ENCODE measurements around the gene PDE4B. TPM values are rescaled to one million over a fixed set of nuclear protein-coding genes. Genes with fewer than 3 reads are reported as not detected.
"Not testable (repeated sequence)": the region's sequence is repeated elsewhere in the genome, so short reads cannot be mapped to it uniquely, and the experiment has no call there.

The PDE4B gene
- total and polyA plus RNA-seq, 9 donors = 1.7 to 8.2 (median 5.1) TPM

DNA sequence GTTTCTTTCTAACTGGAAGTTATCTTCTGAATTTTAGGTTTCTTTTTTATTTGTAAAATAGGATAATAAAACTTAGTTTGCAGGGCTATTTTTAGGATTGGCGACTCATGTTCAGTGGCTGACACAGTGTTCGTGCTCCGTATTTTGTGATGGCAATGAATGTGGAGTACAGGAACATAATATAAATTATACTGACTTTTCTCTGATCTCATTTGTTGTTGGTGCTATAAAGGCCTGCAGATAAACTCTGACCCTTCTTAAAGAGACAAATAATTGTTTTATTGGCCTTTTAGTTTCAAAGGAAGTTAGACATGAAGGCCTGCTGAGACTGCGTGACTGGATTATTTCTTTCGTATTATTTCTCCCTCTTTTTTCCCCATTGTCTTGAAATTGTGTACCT, 339.6 kb downstream of the PDE4B start:
- Histone ChIP-seq H3K4me1 (ENCODE audit: insufficient read depth) (no peaks in the 10 kb centered on the region), H3K4me3 (no peak overlapping the region), H3K36me3 (no peaks in the 10 kb centered on the region), H3K27ac (no peak overlapping the region), H3K27me3 (no peaks in the 10 kb centered on the region), H3K9me3 (no peaks in the 10 kb centered on the region)
- TF ChIP-seq EP300 (IDR thresholded peaks at IDR 0.05) = no peak
- TF ChIP-seq, protein P1, sequence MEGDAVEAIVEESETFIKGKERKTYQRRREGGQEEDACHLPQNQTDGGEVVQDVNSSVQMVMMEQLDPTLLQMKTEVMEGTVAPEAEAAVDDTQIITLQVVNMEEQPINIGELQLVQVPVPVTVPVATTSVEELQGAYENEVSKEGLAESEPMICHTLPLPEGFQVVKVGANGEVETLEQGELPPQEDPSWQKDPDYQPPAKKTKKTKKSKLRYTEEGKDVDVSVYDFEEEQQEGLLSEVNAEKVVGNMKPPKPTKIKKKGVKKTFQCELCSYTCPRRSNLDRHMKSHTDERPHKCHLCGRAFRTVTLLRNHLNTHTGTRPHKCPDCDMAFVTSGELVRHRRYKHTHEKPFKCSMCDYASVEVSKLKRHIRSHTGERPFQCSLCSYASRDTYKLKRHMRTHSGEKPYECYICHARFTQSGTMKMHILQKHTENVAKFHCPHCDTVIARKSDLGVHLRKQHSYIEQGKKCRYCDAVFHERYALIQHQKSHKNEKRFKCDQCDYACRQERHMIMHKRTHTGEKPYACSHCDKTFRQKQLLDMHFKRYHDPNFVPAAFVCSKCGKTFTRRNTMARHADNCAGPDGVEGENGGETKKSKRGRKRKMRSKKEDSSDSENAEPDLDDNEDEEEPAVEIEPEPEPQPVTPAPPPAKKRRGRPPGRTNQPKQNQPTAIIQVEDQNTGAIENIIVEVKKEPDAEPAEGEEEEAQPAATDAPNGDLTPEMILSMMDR (IDR thresholded peaks at IDR 0.05) = no peak
- TF ChIP-seq POLR2A (IDR thresholded peaks at IDR 0.05) = no peak
- WGBS, 3 donors = 67 to 75% (median 74%) methylated on average over 5 of the region's 5 CpGs
- DNase-seq = no peak
- intact Hi-C loops (cut with DNase I) = no loop called here

- Histone ChIP-seq H3K27ac (no peak overlapping the region), H3K4me1 (ENCODE audit: insufficient read depth) (no peaks in the 10 kb centered on the region), H3K9me3 (no peaks in the 10 kb centered on the region), H3K27me3 (no peaks in the 10 kb centered on the region), H3K4me3 (no peak overlapping the region), H3K36me3 (no peaks in the 10 kb centered on the region)
- intact Hi-C loops (cut with DNase I) = no loop called here
- WGBS, 3 donors = 77 to 91% (median 89%) methylated on average over 1 of the region's 1 CpG
- TF ChIP-seq, protein P1 (IDR thresholded peaks at IDR 0.05) = no peak
- no peak for TF ChIP-seq EP300 (IDR thresholded peaks at IDR 0.05)
- TF ChIP-seq POLR2A (IDR thresholded peaks at IDR 0.05) = no peak
- no peak for DNase-seq
Observed at GRCh38 chr1:66134004-66134403, 341.3 kb downstream of the PDE4B start.

GRCh38 chr1:66135161-66135560, 342.5 kb downstream of the PDE4B start:
- H3K4me3 ChIP-seq = no peak overlapping the region
- no peaks in the 10 kb centered on the region for H3K27me3 ChIP-seq
- TF ChIP-seq EP300 (IDR thresholded peaks at IDR 0.05) = no peak
- no peak for TF ChIP-seq POLR2A (IDR thresholded peaks at IDR 0.05)
- TF ChIP-seq, protein P1 (IDR thresholded peaks at IDR 0.05) = no peak
- 75 to 93% (median 82%) methylated on average over 2 of the region's 2 CpGs for WGBS, 3 donors
- H3K9me3 ChIP-seq = no peaks in the 10 kb centered on the region
- DNase-seq = no peak
- no peaks in the 10 kb centered on the region for H3K36me3 ChIP-seq
- no peaks in the 10 kb centered on the region for H3K4me1 ChIP-seq (ENCODE audit: insufficient read depth)
- H3K27ac ChIP-seq = no peak overlapping the region
- intact Hi-C loops (cut with DNase I) = no loop called here

- H3K27me3 ChIP-seq; DNase-seq; H3K36me3 ChIP-seq; H3K4me1 ChIP-seq (ENCODE audit: insufficient read depth); H3K4me3 ChIP-seq; intact Hi-C loops (cut with DNase I); H3K27ac ChIP-seq; H3K9me3 ChIP-seq: not testable (repeated sequence)
- 59 to 73% (median 66%) methylated on average over 4 of the region's 4 CpGs for WGBS, 3 donors
Observed at GRCh38 chr1:66136423-66136822, 343.7 kb downstream of the PDE4B start.

DNA sequence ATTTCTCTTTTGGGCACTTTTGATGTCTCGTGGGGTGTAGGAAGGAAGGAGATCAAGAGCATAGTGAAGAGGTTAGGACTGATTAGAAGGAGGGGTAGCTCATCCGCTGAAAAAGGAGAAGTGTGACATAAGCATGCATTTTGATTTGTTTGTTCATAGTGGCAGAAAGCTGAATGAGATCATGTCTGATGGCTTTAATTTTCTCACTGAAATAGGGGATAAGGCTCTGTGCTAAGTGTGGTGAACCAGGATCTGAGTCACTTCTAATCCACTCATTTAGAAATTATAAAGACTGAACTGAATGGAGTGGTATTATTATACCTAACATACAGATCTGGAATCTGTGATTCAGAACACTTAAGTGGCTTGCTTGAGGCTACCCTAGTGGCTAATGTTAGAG, 344.5 kb downstream of the PDE4B start:
- intact Hi-C loops (cut with DNase I) = no loop called here
- Histone ChIP-seq H3K4me1 (ENCODE audit: insufficient read depth) (no peaks in the 10 kb centered on the region), H3K36me3 (no peaks in the 10 kb centered on the region), H3K27ac (no peak overlapping the region), H3K27me3 (no peaks in the 10 kb centered on the region), H3K4me3 (no peak overlapping the region), H3K9me3 (no peaks in the 10 kb centered on the region)
- TF ChIP-seq, protein P1 (IDR thresholded peaks at IDR 0.05) = no peak
- TF ChIP-seq POLR2A (IDR thresholded peaks at IDR 0.05) (no peak), EP300 (IDR thresholded peaks at IDR 0.05) (no peak)
- WGBS, 3 donors = 59 to 65% (median 60%) methylated on average over 2 of the region's 2 CpGs
- DNase-seq = no peak
